ENCODE measurements around the gene SELENOH.

GRCh38 chr11:57703341-57703740 lies 38.0 kb upstream of the SELENOH start:
- TF ChIP-seq CTCF (optimal IDR thresholded peaks at IDR 0.05 in 1 of 3, IDR thresholded peaks at IDR 0.05 in 1 of 3, conservative IDR thresholded peaks at IDR 0.05 in 1 of 3; ENCODE audit: extremely low read depth in 1 of 3, insufficient read depth in 2 of 3, low read length in 3 of 3) (no peak), EZH2 (IDR thresholded peaks at IDR 0.05; ENCODE audit: low read length) (no peak)

All from keratinocyte (primary cell).